ENCODE data around the gene GPC6. TPM values are rescaled to one million over a fixed set of nuclear protein-coding genes. Genes with fewer than 3 reads are reported as not detected.
A peak's percentile ranks its signal among the peaks of the same experiment; 100 is the strongest.

Gene GPC6
- total RNA-seq, 1 donor from 2014 or later, result 42.9 TPM

DNA sequence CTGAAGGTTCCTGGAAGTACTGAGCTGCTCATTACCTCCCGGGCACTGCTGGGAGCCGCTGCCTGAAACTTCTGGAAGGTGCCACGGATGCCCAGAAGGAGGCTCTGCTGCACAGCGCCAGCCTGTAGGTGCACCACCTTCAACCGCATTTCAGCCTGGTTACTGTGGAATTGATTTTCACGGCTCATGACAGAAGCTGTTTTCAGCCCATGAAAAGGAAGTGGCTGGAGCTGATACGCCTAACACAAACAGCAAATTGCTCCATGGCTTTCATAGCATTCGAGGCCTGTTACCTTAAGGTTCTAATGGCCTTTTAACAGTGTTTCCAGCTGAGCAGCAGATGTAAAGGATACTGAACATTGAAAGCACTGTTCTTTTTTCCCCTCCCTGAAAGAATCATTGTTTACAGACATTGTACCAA is 22.0 kb downstream of the GPC6 start:
- Mint-ChIP-seq H3K27me3 (ENCODE audit: insufficient read depth, low read depth) (peaks cover 5% of the 10 kb centered on the region), H3K4me3 (no peak overlapping the region), H3K27ac (no peak overlapping the region), H3K9me3 (peaks cover 6% of the 10 kb centered on the region), H3K4me1 (peaks cover 33% of the 10 kb centered on the region), H3K36me3 (peaks cover 2% of the 10 kb centered on the region)
- H3K9ac ChIP-seq, result no peak overlapping the region
- H4K20me1 ChIP-seq (ENCODE audit: low read depth), result peaks cover 6% of the 10 kb centered on the region
- H3F3A ChIP-seq (ENCODE audit: low read depth), result peaks cover 19% of the 10 kb centered on the region
- no peak overlapping the region for H3K27ac ChIP-seq
- no peaks in the 10 kb centered on the region for H3K27me3 ChIP-seq
- no peak for TF ChIP-seq EZH2phosphoT487 (IDR thresholded peaks at IDR 0.05)
- TF ChIP-seq, protein P1, sequence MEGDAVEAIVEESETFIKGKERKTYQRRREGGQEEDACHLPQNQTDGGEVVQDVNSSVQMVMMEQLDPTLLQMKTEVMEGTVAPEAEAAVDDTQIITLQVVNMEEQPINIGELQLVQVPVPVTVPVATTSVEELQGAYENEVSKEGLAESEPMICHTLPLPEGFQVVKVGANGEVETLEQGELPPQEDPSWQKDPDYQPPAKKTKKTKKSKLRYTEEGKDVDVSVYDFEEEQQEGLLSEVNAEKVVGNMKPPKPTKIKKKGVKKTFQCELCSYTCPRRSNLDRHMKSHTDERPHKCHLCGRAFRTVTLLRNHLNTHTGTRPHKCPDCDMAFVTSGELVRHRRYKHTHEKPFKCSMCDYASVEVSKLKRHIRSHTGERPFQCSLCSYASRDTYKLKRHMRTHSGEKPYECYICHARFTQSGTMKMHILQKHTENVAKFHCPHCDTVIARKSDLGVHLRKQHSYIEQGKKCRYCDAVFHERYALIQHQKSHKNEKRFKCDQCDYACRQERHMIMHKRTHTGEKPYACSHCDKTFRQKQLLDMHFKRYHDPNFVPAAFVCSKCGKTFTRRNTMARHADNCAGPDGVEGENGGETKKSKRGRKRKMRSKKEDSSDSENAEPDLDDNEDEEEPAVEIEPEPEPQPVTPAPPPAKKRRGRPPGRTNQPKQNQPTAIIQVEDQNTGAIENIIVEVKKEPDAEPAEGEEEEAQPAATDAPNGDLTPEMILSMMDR (IDR thresholded peaks at IDR 0.05), result peak; percentile 63
- TF ChIP-seq EZH2 (IDR thresholded peaks at IDR 0.05), result no peak
- no peak overlapping the region for H3K4me3 ChIP-seq
- no peaks in the 10 kb centered on the region for H3K36me3 ChIP-seq
- H3K4me2 ChIP-seq, result no peak overlapping the region
- peak; percentile 73 for DNase-seq (ENCODE audit: low spot score)
- no peak overlapping the region for H2AFZ ChIP-seq (replicated peaks)
- H3K4me1 ChIP-seq, result peaks cover 49% of the 10 kb centered on the region
- no peaks in the 10 kb centered on the region for H3K9me3 ChIP-seq (ENCODE audit: low read depth)
- peaks cover 29% of the 10 kb centered on the region for H3K79me2 ChIP-seq (ENCODE audit: low read depth)

DNA sequence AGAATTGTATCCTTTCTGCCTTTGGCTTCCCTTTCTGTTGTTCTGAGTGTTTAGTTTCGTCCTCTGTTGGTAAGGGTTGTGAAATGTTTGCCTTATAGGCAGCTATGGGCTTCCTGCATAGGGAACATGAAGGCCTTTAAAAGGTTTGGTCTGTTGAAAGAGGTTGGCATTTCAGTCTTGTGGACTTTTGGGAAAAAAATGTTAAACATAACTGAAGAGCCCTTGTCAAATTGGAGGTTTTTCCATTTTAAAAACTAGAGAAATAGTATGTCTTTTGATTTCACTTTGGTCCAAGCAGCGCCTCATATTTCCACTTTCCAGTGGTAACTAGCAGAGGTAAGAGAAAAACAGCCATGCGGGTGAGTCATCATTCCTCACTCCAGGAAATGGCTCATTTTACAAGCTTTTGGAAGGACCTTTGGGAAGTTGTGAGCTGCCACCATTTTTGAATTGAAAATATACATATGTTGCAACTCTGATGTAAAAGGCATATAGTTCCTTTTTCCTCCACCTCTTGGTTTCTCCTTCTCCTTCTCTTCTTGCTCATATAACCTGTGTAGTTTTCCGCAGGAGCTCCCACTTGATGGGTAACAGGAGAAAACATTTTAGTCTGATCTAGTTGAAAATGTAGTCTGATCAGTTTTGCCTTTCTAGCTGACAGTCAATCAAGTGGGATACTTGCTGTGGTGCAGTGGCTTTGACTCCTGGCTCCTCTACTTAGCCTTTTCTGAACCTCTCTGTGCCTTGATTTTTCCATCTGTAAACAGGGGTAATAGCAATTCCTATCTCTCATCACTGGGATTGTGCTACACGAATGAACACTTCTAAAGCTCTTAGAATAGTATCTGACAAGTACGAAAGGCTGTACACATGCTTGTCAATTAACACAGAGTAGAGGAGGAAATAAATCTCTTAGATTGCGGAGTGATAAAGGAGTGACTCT is 23.0 kb downstream of the GPC6 start:
- Histone ChIP-seq H3K9me3 (ENCODE audit: low read depth) (no peaks in the 10 kb centered on the region), H3K4me1 (peaks cover 39% of the 10 kb centered on the region), H2AFZ (replicated peaks) (no peak overlapping the region), H3F3A (ENCODE audit: low read depth) (peaks cover 14% of the 10 kb centered on the region), H3K27ac (no peak overlapping the region), H3K79me2 (ENCODE audit: low read depth) (peaks cover 29% of the 10 kb centered on the region), H3K27me3 (no peaks in the 10 kb centered on the region), H3K4me3 (no peak overlapping the region), H3K36me3 (no peaks in the 10 kb centered on the region), H3K9ac (no peak overlapping the region), H3K4me2 (no peak overlapping the region), H4K20me1 (ENCODE audit: low read depth) (peaks cover 6% of the 10 kb centered on the region)
- peaks cover 6% of the 10 kb centered on the region for H3K9me3 Mint-ChIP-seq
- no peak for DNase-seq (ENCODE audit: low spot score)
- peaks cover 5% of the 10 kb centered on the region for H3K27me3 Mint-ChIP-seq (ENCODE audit: insufficient read depth, low read depth)
- H3K27ac Mint-ChIP-seq, result no peak overlapping the region
- TF ChIP-seq, protein P1 (IDR thresholded peaks at IDR 0.05), result no peak
- TF ChIP-seq EZH2phosphoT487 (IDR thresholded peaks at IDR 0.05), result no peak
- no peak for TF ChIP-seq EZH2 (IDR thresholded peaks at IDR 0.05)
- peaks cover 2% of the 10 kb centered on the region for H3K36me3 Mint-ChIP-seq
- no peak overlapping the region for H3K4me3 Mint-ChIP-seq
- peaks cover 23% of the 10 kb centered on the region for H3K4me1 Mint-ChIP-seq

DNA sequence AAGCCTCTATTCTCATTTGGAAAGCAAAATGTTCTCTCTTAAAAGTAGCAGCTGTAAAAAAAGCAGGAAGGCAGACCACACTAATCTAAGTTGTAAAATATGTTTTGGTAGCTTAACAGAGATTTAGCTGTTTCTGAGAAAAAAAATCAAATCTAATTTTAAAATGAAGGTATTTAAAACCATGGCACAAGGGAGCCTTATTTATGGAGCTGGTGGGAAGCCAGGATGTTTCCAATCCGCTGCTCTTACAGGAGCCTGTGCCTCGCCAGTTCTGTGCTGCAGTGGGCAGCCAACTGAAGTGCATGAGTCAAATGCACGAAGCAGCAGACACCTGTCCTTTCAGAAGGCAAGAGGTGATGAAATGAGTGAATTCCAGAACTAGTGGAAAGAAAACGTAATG is 28.2 kb downstream of the GPC6 start:
- no peaks in the 10 kb centered on the region for H3K4me1 Mint-ChIP-seq

More for the DNA sequence above, 28.2 kb downstream of the GPC6 start:
- Histone ChIP-seq H3K4me2 (no peak overlapping the region), H3K27ac (no peak overlapping the region), H3K4me1 (peaks cover 6% of the 10 kb centered on the region), H3K4me3 (no peak overlapping the region), H2AFZ (replicated peaks) (no peak overlapping the region), H3K9me3 (ENCODE audit: low read depth) (no peaks in the 10 kb centered on the region), H3K9ac (no peak overlapping the region), H3K36me3 (no peaks in the 10 kb centered on the region), H3F3A (ENCODE audit: low read depth) (no peaks in the 10 kb centered on the region), H3K79me2 (ENCODE audit: low read depth) (peaks cover 4% of the 10 kb centered on the region), H3K27me3 (no peaks in the 10 kb centered on the region), H4K20me1 (ENCODE audit: low read depth) (no peaks in the 10 kb centered on the region)
- H3K4me3 Mint-ChIP-seq, result no peak overlapping the region
- H3K27ac Mint-ChIP-seq, result no peak overlapping the region
- peaks cover 5% of the 10 kb centered on the region for H3K9me3 Mint-ChIP-seq
- no peak for DNase-seq (ENCODE audit: low spot score)
- H3K36me3 Mint-ChIP-seq, result peaks cover 5% of the 10 kb centered on the region
- TF ChIP-seq, protein P1 (IDR thresholded peaks at IDR 0.05), result no peak
- no peak for TF ChIP-seq EZH2phosphoT487 (IDR thresholded peaks at IDR 0.05)
- no peak for TF ChIP-seq EZH2 (IDR thresholded peaks at IDR 0.05)
- H3K27me3 Mint-ChIP-seq (ENCODE audit: insufficient read depth, low read depth), result peaks cover 7% of the 10 kb centered on the region

Data from neural progenitor cell (in vitro differentiated cells).